H4 (cell line): ENCODE results near the gene PBRM1. TPM values are rescaled to one million over a fixed set of nuclear protein-coding genes. Genes with fewer than 3 reads are reported as not detected.

Experiments used
- DNase-seq: peaks from one replicate; pipeline ENCODE4 v3.0.0-alpha.2; 2015; ENCODE audit warnings: low spot score
- total RNA-seq: library from RNA; depleted of rRNA; stranded (reverse); fragments of >200 nt; shearing (Covaris generic); gene quantifications from 2 replicates; pipeline ENCODE4 v1.2.3, GENCODE V29; 2014; rRNA removed

Gene PBRM1
- total RNA-seq, 1 experiment from 2014 or later, result 17.4 TPM

DNA sequence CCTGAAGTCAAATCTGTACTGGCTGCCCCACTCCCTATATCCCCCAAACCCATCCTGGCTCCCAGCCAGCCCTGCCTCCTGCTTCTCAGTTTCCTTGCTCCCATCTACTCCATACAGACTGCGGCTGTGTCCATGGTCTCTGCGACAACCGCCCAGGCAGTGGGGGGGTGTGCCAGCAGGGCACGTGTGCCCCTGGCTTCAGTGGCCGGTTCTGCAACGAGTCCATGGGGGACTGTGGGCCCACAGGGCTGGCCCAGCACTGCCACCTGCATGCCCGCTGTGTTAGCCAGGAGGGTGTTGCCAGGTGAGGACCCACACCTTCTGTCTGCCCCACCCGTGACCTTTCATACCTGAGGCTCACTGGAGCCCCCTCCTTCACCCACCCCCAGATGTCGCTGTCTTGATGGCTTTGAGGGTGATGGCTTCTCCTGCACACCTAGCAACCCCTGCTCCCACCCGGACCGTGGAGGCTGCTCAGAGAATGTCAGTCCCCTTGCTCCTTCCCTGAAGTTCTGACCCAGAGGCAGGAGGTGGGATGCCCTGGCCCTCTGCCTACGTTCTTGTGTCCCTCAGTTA lies 175.9 kb downstream of the PBRM1 start:
- no peak for DNase-seq

DNA sequence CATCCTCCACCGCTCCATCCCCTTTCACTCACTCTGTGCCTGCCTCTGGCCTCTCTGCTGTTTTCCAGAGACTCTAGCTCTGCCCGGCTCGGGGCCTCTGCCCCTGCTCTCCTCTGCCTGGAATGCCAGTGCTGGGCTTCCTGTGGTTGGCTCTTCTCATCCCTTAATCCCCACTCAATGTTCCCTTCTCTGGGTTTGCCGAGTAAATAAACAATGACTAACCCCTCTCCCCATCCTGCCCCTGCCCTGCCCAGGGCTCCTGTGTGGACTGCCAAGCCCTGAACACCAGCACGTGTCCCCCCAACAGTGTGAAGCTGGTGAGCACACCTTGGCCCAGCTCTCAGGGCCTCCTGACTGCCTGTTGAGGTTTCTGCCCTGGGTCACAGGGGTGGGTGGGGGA lies 178.4 kb downstream of the PBRM1 start:
- DNase-seq, result peak; percentile 75

DNA sequence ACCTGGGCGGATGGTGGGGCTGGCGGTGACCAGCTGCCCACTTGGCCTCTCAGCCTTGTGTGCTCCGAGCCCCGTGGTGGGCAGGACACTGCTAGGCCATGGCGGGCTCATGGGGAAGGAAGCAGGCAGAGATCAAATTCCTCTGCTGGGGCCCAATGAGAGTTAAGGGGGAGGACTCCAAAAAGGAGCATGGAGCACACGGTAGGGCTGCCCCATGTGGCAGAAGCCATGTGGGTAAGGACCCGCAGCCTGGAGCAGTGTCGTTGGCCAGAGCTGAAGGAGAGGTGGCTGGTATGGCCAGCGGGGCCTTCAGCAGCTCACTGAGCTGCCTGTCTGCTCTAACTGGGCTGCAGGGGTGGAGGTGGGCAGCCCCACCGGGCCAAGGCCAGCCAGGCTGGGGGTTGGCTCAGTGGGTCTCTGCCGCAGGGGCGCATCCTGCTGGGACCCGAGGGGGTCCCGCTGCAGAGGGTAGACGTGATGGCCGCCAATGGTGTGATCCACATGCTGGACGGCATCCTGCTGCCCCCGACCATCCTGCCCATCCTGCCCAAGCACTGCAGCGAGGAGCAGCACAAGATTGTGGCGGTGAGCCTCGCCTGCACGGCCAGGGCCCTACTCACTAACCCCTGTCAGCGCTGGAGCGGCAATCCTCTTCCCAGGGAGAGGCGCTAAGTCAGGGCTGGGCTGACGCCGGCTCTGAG lies 179.3 kb downstream of the PBRM1 start:
- no peak for DNase-seq

DNA sequence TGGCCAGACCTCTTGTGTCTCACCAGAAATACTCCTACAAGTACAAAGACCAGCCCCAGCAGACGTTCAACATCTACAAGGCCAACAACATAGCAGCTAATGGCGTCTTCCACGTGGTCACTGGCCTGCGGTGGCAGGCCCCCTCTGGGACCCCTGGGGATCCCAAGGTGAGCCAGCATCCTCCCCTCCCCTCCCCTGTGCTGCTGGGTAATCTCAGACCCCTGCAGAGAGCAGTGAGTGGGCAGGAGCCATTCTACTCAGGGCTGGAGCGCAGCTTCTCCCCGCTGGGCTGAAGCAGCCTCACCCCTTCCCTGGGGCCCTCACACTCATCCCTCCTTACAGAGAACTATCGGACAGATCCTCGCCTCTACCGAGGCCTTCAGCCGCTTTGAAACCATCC lies 180.7 kb downstream of the PBRM1 start:
- DNase-seq, result no peak

DNA sequence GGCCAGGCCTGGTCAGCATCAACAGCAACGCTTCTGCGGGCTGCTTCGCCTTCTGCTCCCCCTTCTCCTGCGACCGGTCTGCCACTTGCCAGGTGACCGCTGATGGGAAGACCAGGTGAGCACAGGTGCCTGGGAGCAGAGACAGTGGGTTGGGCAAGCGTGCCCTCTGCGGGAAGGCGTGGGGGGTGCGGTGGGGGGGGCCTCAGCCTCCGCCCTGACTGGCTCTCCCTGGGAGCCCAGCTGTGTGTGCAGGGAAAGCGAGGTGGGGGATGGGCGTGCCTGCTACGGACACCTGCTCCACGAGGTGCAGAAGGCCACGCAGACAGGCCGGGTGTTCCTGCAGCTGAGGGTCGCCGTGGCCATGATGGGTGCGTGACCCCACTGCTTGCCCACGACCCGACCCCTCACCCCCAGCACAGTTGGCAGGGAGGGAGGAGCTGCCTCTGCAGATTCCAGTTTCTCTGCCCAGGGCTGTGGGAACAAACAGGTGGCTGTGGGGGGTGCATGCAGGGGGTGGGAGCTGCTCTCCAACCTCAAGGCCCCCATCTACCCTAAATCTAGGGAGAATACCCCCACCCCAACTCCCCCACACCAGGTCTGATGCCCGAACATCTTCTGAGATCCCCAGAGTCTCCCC lies 181.8 kb downstream of the PBRM1 start:
- no peak for DNase-seq

DNA sequence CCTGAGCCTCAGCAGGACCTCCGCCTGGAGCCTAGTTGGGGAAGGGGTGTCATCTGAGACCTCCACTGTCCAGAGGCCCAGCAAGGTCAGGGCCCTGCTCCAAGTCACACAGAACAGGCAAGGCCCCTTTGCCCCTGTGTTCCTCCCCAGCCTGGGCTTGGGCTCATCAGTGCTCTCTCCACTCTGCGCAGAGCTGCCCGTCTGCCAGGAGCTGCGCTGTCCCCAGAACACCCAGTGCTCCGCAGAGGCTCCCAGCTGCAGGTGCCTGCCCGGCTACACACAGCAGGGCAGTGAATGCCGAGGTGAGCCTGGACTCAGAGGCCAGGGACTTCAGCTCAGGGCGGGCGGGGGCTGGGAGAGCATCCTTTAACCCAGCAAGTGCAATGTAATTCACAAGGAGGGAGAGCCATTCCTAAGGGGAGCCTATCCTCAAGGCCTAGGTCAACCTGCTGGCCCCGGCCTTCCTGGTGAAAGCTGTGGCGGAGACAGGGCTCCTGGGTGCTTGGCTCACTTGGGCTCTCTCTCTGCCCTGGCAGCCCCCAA lies 182.8 kb downstream of the PBRM1 start:
- no peak for DNase-seq

DNA sequence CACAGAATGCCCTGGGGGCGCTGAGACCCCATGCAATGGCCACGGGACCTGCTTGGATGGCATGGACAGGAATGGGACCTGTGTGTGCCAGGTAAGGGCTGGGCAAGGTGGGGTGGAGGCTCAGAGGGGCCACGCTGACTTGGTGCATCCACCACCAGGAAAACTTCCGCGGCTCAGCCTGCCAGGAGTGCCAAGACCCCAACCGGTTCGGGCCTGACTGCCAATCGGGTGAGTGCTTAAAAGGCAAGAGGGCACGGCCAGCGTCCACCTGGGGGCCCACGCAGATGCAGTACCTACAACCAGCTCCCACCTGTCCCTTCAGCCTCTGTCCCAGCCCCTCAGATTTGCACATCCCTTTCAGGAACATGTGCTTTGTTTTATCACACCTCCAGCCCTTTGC lies 183.7 kb downstream of the PBRM1 start:
- DNase-seq, result no peak

DNA sequence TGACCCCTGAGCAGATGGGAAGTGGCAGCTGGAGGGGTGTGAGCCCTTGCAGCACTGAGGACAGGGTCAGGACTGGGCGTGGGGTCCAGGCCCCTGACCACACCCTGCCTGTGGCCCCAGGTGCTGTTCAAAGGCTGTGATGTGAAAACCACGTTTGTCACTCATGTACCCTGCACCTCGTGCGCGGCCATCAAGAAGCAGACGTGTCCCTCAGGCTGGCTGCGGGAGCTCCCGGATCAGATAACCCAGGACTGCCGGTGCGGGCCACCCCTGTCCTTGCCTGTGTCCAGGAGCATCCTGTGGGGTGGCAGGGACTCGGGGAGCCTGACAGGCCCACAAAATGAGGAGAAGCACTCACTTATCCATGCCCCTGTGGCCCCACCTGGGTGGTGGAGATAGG lies 184.7 kb downstream of the PBRM1 start:
- no peak for DNase-seq

DNA sequence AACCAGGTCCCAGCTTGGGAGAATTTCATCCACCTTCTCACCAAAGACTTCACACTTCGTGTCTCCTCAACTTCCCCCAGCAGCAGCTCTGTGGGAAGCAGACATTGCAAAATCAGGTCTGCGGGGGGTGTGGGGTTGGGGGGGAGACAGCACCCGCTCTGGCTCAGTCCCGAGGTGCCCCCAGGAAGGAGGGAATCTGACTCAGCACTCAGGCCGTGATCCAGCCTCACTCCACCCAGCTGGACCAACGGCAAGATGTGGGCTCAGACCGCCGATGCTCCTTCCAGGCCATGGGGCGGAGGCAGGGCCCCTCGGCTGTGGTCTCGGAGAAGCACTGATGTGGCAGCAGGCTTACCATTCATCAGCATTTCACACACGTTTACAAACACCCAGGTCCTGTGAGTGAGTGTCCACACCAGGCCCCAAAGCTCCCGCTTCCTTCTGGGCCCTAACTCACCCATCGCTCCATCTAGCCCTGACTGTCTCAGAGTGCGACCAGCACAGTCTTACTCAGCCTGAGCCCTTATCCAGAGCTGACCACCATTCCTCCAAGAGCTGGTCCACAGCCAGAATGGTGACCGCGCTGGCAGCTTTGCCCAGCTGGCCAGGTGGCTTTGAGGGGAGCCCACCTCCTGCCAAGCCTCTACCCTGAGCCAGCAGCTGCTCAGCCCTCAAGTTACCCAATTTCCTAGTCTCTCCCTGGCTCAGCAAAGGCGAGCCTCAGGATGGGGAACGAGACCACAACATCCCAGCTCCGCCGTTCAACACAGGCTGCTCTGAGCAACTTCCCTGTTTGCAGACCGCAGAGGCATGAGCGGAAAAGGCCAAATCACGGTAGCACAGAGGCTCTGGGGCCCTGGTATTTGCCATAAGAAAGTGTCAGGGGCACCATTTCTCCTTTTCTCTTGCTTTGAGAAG lies 187.3 kb downstream of the PBRM1 start:
- peak; percentile 16 for DNase-seq

DNA sequence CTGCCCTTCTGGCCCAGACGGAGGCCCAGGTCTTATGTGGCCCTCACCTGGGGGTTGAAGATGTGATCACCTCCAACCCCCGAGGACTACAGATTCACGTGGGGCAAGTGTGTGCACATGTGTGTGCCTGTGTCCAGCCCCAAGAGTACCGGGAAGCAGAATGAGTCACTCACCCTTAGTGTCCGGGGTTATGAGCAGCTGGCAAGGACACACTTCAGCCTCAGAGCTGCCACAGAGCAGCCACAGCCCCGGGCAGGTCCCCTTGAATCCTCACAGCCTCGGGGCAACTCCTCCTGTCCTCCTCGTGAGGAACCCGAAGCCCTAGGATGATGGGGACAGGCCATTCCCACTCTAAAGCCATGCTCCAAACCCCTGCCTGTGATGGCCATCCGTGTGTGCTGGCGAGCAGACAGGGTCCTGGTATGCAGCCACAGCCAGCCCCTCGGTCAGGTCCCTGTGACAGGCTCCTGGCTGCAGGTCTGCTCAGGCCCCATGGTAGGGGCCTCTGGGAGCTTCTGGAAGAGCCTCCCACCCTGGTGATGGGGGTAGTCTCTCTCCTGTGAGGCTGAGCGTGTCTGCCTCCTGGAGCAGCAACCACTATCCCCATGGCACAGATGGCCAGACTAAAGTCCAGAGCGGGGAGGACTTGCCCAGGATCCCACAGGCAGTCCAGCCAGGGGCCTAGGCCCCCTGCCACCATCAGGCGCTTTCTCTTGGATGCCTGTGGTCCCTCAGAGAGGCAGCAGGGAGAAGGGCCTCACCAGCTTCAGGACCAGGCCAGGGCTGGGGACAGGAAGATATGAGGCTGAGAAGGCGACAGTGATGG lies 189.7 kb downstream of the PBRM1 start:
- DNase-seq, result peak; percentile 18

Other genes starting within 250 kb of the PBRM1 start
- 0.29 TPM in 1 of 2 replicates, not detected in the other for gene SEMA3G, start 240.8 kb downstream of the PBRM1 start, total RNA-seq
- 1.3 TPM in 1 of 2 replicates, not detected in the other for gene TNNC1, start 231.9 kb downstream of the PBRM1 start, total RNA-seq
- gene NISCH, start 230.3 kb downstream of the PBRM1 start, total RNA-seq, result 7.5 and 13.7 TPM in 2 replicates
- not detected in 2 replicates for gene STAB1, start 190.6 kb downstream of the PBRM1 start, total RNA-seq
- 44.5 and 46.9 TPM in 2 replicates for gene NT5DC2, start 152.1 kb downstream of the PBRM1 start, total RNA-seq
- gene UQCC5, start 149.3 kb downstream of the PBRM1 start, total RNA-seq, result 1.5 and 102 TPM in 2 replicates
- gene GNL3, start 119 bp upstream of the PBRM1 start, total RNA-seq, result 75.7 and 81.7 TPM in 2 replicates
- 67.5 and 82.7 TPM in 2 replicates for gene GLT8D1, start 19.9 kb upstream of the PBRM1 start, total RNA-seq
- gene SPCS1, start 20.2 kb upstream of the PBRM1 start, total RNA-seq, result 153 and 208 TPM in 2 replicates
- 9.0 and 10.9 TPM in 2 replicates for gene NEK4, start 85.0 kb upstream of the PBRM1 start, total RNA-seq
- not detected in 2 replicates for gene ITIH1, start 91.7 kb upstream of the PBRM1 start, total RNA-seq
- gene ITIH3, start 108.9 kb upstream of the PBRM1 start, total RNA-seq, result not detected in 2 replicates
- 0.10 and 6.1 TPM in 2 replicates for gene ITIH4, start 144.8 kb upstream of the PBRM1 start, total RNA-seq
- not detected in 2 replicates for gene MUSTN1, start 149.1 kb upstream of the PBRM1 start, total RNA-seq
- gene STIMATE, start 211.6 kb upstream of the PBRM1 start, total RNA-seq, result 4.0 and 5.0 TPM in 2 replicates